Measurements from ENCODE around the gene PVR.

The PVR gene

GRCh38 chr19:44662691-44663385 lies 19.1 kb downstream of the PVR start:
- Histone ChIP-seq H3K9ac (no peak overlapping the region), H3K79me2 (no peaks in the 10 kb centered on the region), H3K36me3 (ENCODE audit: control insufficient read depth, insufficient read depth, low read length) (no peaks in the 10 kb centered on the region), H3K4me2 (ENCODE audit: low read length) (no peak overlapping the region), H3K27ac (no peak overlapping the region), H2AFZ (no peak overlapping the region), H3K4me3 (ENCODE audit: low read depth, low read length) (no peak overlapping the region), H3K4me1 (no peaks in the 10 kb centered on the region), H3K9me3 (ENCODE audit: control insufficient read depth, low read length) (no peaks in the 10 kb centered on the region), H3K27me3 (ENCODE audit: control insufficient read depth, insufficient read depth, low read length) (no peaks in the 10 kb centered on the region)
- TF ChIP-seq, protein P1, sequence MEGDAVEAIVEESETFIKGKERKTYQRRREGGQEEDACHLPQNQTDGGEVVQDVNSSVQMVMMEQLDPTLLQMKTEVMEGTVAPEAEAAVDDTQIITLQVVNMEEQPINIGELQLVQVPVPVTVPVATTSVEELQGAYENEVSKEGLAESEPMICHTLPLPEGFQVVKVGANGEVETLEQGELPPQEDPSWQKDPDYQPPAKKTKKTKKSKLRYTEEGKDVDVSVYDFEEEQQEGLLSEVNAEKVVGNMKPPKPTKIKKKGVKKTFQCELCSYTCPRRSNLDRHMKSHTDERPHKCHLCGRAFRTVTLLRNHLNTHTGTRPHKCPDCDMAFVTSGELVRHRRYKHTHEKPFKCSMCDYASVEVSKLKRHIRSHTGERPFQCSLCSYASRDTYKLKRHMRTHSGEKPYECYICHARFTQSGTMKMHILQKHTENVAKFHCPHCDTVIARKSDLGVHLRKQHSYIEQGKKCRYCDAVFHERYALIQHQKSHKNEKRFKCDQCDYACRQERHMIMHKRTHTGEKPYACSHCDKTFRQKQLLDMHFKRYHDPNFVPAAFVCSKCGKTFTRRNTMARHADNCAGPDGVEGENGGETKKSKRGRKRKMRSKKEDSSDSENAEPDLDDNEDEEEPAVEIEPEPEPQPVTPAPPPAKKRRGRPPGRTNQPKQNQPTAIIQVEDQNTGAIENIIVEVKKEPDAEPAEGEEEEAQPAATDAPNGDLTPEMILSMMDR (IDR thresholded peaks at IDR 0.05): no peak

- H3K36me3 ChIP-seq (ENCODE audit: control insufficient read depth, insufficient read depth, low read length): no peaks in the 10 kb centered on the region
Observed at GRCh38 chr19:44663996-44664395, 20.3 kb downstream of the PVR start.

DNA sequence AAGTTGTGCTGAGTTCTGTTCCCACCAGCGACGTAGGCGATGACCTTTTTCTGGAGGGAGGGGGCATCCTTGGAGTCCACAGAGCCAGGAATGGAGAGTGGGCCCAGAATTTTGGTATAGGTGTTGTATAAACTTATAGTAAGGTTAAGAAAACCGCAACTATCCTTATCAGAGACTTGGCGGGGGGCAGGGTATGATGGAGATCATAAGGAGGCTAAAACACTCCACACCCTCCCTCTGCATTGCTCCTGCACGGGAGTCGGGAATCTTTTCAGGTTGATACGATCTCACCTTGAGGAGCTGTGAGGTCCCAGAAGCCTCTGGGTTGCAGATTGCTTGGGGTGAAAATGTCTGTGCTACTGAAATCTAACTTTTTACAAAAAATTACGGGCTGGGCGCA lies 21.3 kb downstream of the PVR start:
- Histone ChIP-seq H2AFZ (no peak overlapping the region), H3K4me1 (no peaks in the 10 kb centered on the region), H3K4me2 (ENCODE audit: low read length) (no peak overlapping the region), H3K9ac (no peak overlapping the region), H3K36me3 (ENCODE audit: control insufficient read depth, insufficient read depth, low read length) (no peaks in the 10 kb centered on the region), H3K79me2 (no peaks in the 10 kb centered on the region), H3K27me3 (ENCODE audit: control insufficient read depth, insufficient read depth, low read length) (no peaks in the 10 kb centered on the region), H3K4me3 (ENCODE audit: low read depth, low read length) (no peak overlapping the region), H3K27ac (no peak overlapping the region), H3K9me3 (ENCODE audit: control insufficient read depth, low read length) (no peaks in the 10 kb centered on the region)
- TF ChIP-seq, protein P1 (IDR thresholded peaks at IDR 0.05): no peak

More at GRCh38 chr19:44663996-44664395, 20.3 kb downstream of the PVR start:
- H3K9ac ChIP-seq: no peak overlapping the region
- no peaks in the 10 kb centered on the region for H3K27me3 ChIP-seq (ENCODE audit: control insufficient read depth, insufficient read depth, low read length)
- no peak overlapping the region for H2AFZ ChIP-seq
- no peaks in the 10 kb centered on the region for H3K4me1 ChIP-seq
- no peaks in the 10 kb centered on the region for H3K9me3 ChIP-seq (ENCODE audit: control insufficient read depth, low read length)
- no peak overlapping the region for H3K4me2 ChIP-seq (ENCODE audit: low read length)
- H3K79me2 ChIP-seq: no peaks in the 10 kb centered on the region
- TF ChIP-seq, protein P1 (IDR thresholded peaks at IDR 0.05): no peak
- H3K27ac ChIP-seq: no peak overlapping the region
- no peak overlapping the region for H3K4me3 ChIP-seq (ENCODE audit: low read depth, low read length)

- H3K4me2 ChIP-seq (ENCODE audit: low read length): no peak overlapping the region
- no peak overlapping the region for H2AFZ ChIP-seq
- H3K9me3 ChIP-seq (ENCODE audit: control insufficient read depth, low read length): no peaks in the 10 kb centered on the region
- H3K4me1 ChIP-seq: no peaks in the 10 kb centered on the region
- H3K27ac ChIP-seq: no peak overlapping the region
- H3K4me3 ChIP-seq (ENCODE audit: low read depth, low read length): no peak overlapping the region
- no peaks in the 10 kb centered on the region for H3K79me2 ChIP-seq
- H3K9ac ChIP-seq: no peak overlapping the region
- TF ChIP-seq, protein P1 (IDR thresholded peaks at IDR 0.05): no peak
- no peaks in the 10 kb centered on the region for H3K27me3 ChIP-seq (ENCODE audit: control insufficient read depth, insufficient read depth, low read length)
- H3K36me3 ChIP-seq (ENCODE audit: control insufficient read depth, insufficient read depth, low read length): no peaks in the 10 kb centered on the region
Observed at GRCh38 chr19:44666852-44667556, 23.3 kb downstream of the PVR start.
